ENCODE results near the gene NCKAP1.
"Not testable (repeated sequence)": the region's sequence is repeated elsewhere in the genome, so short reads cannot be mapped to it uniquely, and the experiment has no call there.

The NCKAP1 gene

GRCh38 chr2:183063083-183063482 is 24.8 kb upstream of the NCKAP1 start:
- no peaks in the 10 kb centered on the region for H3K9me3 ChIP-seq (ENCODE audit: control insufficient read depth, low read length)
- peak; percentile 36 for DNase-seq (ENCODE audit: low read depth)
- no peak overlapping the region for H3K4me3 ChIP-seq (ENCODE audit: low read length)
- H3K27me3 ChIP-seq (replicated peaks; ENCODE audit: control insufficient read depth, insufficient read depth, low read length), result no peaks in the 10 kb centered on the region
- no peak overlapping the region for H3K9ac ChIP-seq (ENCODE audit: low read length)
- H3K36me3 ChIP-seq (ENCODE audit: control insufficient read depth, insufficient read depth, low read length, severe bottlenecking), result no peaks in the 10 kb centered on the region
- H3K4me1 ChIP-seq (ENCODE audit: control insufficient read depth, insufficient read depth, low read length), result peaks cover 11% of the 10 kb centered on the region

GRCh38 chr2:183060571-183061231 is 22.4 kb upstream of the NCKAP1 start:
- Histone ChIP-seq H3K4me3 (ENCODE audit: low read length) (no peak overlapping the region), H3K27me3 (replicated peaks; ENCODE audit: control insufficient read depth, insufficient read depth, low read length) (no peaks in the 10 kb centered on the region), H3K9me3 (ENCODE audit: control insufficient read depth, low read length) (no peaks in the 10 kb centered on the region), H3K9ac (ENCODE audit: low read length) (no peak overlapping the region), H3K4me1 (ENCODE audit: control insufficient read depth, insufficient read depth, low read length) (peaks cover 22% of the 10 kb centered on the region), H3K36me3 (ENCODE audit: control insufficient read depth, insufficient read depth, low read length, severe bottlenecking) (no peaks in the 10 kb centered on the region)
- DNase-seq (ENCODE audit: low read depth), result no peak

- Histone ChIP-seq H3K27me3 (replicated peaks; ENCODE audit: control insufficient read depth, insufficient read depth, low read length) (no peaks in the 10 kb centered on the region), H3K9ac (ENCODE audit: low read length) (no peak overlapping the region), H3K9me3 (ENCODE audit: control insufficient read depth, low read length) (no peaks in the 10 kb centered on the region), H3K4me3 (ENCODE audit: low read length) (no peak overlapping the region), H3K4me1 (ENCODE audit: control insufficient read depth, insufficient read depth, low read length) (peaks cover 22% of the 10 kb centered on the region), H3K36me3 (ENCODE audit: control insufficient read depth, insufficient read depth, low read length, severe bottlenecking) (no peaks in the 10 kb centered on the region)
- DNase-seq (ENCODE audit: low read depth), result peak; percentile 84
Measured at GRCh38 chr2:183059561-183059960, 21.3 kb upstream of the NCKAP1 start.

GRCh38 chr2:183057333-183057985 is 19.2 kb upstream of the NCKAP1 start:
- peak; percentile 3 for DNase-seq (ENCODE audit: low read depth)
- H3K4me3 ChIP-seq (ENCODE audit: low read length), result no peak overlapping the region
- no peaks in the 10 kb centered on the region for H3K9me3 ChIP-seq (ENCODE audit: control insufficient read depth, low read length)
- H3K36me3 ChIP-seq (ENCODE audit: control insufficient read depth, insufficient read depth, low read length, severe bottlenecking), result no peaks in the 10 kb centered on the region
- peaks cover 19% of the 10 kb centered on the region for H3K4me1 ChIP-seq (ENCODE audit: control insufficient read depth, insufficient read depth, low read length)
- H3K27me3 ChIP-seq (replicated peaks; ENCODE audit: control insufficient read depth, insufficient read depth, low read length), result no peaks in the 10 kb centered on the region
- H3K9ac ChIP-seq (ENCODE audit: low read length), result no peak overlapping the region

GRCh38 chr2:183049420-183049819 is 11.2 kb upstream of the NCKAP1 start:
- DNase-seq (ENCODE audit: low read depth), result no peak
- H3K4me1 ChIP-seq (ENCODE audit: control insufficient read depth, insufficient read depth, low read length), result no peaks in the 10 kb centered on the region
- peaks cover 7% of the 10 kb centered on the region for H3K27me3 ChIP-seq (replicated peaks; ENCODE audit: control insufficient read depth, insufficient read depth, low read length)

GRCh38 chr2:183047486-183048125 is 9.3 kb upstream of the NCKAP1 start:
- H3K9me3 ChIP-seq (ENCODE audit: control insufficient read depth, low read length); H3K27me3 ChIP-seq (replicated peaks; ENCODE audit: control insufficient read depth, insufficient read depth, low read length); H3K4me3 ChIP-seq (ENCODE audit: low read length); DNase-seq (ENCODE audit: low read depth); H3K9ac ChIP-seq (ENCODE audit: low read length); H3K4me1 ChIP-seq (ENCODE audit: control insufficient read depth, insufficient read depth, low read length); H3K36me3 ChIP-seq (ENCODE audit: control insufficient read depth, insufficient read depth, low read length, severe bottlenecking): not testable (repeated sequence)

More at GRCh38 chr2:183049420-183049819, 11.2 kb upstream of the NCKAP1 start:
- Histone ChIP-seq H3K36me3 (ENCODE audit: control insufficient read depth, insufficient read depth, low read length, severe bottlenecking) (no peaks in the 10 kb centered on the region), H3K9me3 (ENCODE audit: control insufficient read depth, low read length) (peaks cover 6% of the 10 kb centered on the region), H3K4me3 (ENCODE audit: low read length) (no peak overlapping the region), H3K9ac (ENCODE audit: low read length) (no peak overlapping the region)

GRCh38 chr2:183043580-183043979 is 5.3 kb upstream of the NCKAP1 start:
- not testable (repeated sequence) for DNase-seq (ENCODE audit: low read depth); H3K4me1 ChIP-seq (ENCODE audit: control insufficient read depth, insufficient read depth, low read length); H3K36me3 ChIP-seq (ENCODE audit: control insufficient read depth, insufficient read depth, low read length, severe bottlenecking); H3K4me3 ChIP-seq (ENCODE audit: low read length); H3K9ac ChIP-seq (ENCODE audit: low read length); H3K9me3 ChIP-seq (ENCODE audit: control insufficient read depth, low read length); H3K27me3 ChIP-seq (replicated peaks; ENCODE audit: control insufficient read depth, insufficient read depth, low read length)

GRCh38 chr2:183040604-183041003 is 2.3 kb upstream of the NCKAP1 start:
- no peaks in the 10 kb centered on the region for H3K27me3 ChIP-seq (replicated peaks; ENCODE audit: control insufficient read depth, insufficient read depth, low read length)
- no peaks in the 10 kb centered on the region for H3K36me3 ChIP-seq (ENCODE audit: control insufficient read depth, insufficient read depth, low read length, severe bottlenecking)
- no peak for DNase-seq (ENCODE audit: low read depth)
- no peak overlapping the region for H3K4me3 ChIP-seq (ENCODE audit: low read length)
- H3K9ac ChIP-seq (ENCODE audit: low read length), result no peak overlapping the region
- H3K9me3 ChIP-seq (ENCODE audit: control insufficient read depth, low read length), result no peaks in the 10 kb centered on the region
- peaks cover 14% of the 10 kb centered on the region for H3K4me1 ChIP-seq (ENCODE audit: control insufficient read depth, insufficient read depth, low read length)

- H3K36me3 ChIP-seq (ENCODE audit: control insufficient read depth, insufficient read depth, low read length, severe bottlenecking), result no peaks in the 10 kb centered on the region
- H3K9ac ChIP-seq (ENCODE audit: low read length), result peak overlapping the region; percentile 91
- H3K4me3 ChIP-seq (ENCODE audit: low read length), result peak overlapping the region; percentile 84
- DNase-seq (ENCODE audit: low read depth), result peak; percentile 74
- H3K9me3 ChIP-seq (ENCODE audit: control insufficient read depth, low read length), result no peaks in the 10 kb centered on the region
- H3K4me1 ChIP-seq (ENCODE audit: control insufficient read depth, insufficient read depth, low read length), result peaks cover 43% of the 10 kb centered on the region
- no peaks in the 10 kb centered on the region for H3K27me3 ChIP-seq (replicated peaks; ENCODE audit: control insufficient read depth, insufficient read depth, low read length)
Measured at GRCh38 chr2:183037553-183038340, 510 bp downstream of the NCKAP1 start.

GRCh38 chr2:183037074-183037552 is 1.1 kb downstream of the NCKAP1 start:
- Histone ChIP-seq H3K36me3 (ENCODE audit: control insufficient read depth, insufficient read depth, low read length, severe bottlenecking) (no peaks in the 10 kb centered on the region), H3K27me3 (replicated peaks; ENCODE audit: control insufficient read depth, insufficient read depth, low read length) (no peaks in the 10 kb centered on the region), H3K9ac (ENCODE audit: low read length) (peak overlapping the region; percentile 91), H3K9me3 (ENCODE audit: control insufficient read depth, low read length) (no peaks in the 10 kb centered on the region), H3K4me1 (ENCODE audit: control insufficient read depth, insufficient read depth, low read length) (peaks cover 49% of the 10 kb centered on the region), H3K4me3 (ENCODE audit: low read length) (peak overlapping the region; percentile 84)
- peak; percentile 69 for DNase-seq (ENCODE audit: low read depth)

Measured in adipocyte (in vitro differentiated cells).